GM18909 (cell line): ENCODE measurements around the gene NFKBIE.
"Not testable (repeated sequence)": the region's sequence is repeated elsewhere in the genome, so short reads cannot be mapped to it uniquely, and the experiment has no call there.

Source experiments
- ATAC-seq: cut with Tn5 transposase; IDR thresholded peaks from one replicate; pipeline ENCODE4 v1.9.1; 2021; ENCODE audit warnings: mild to moderate bottlenecking; ENCODE audit not compliant: unreplicated experiment, poor library complexity

NFKBIE gene

DNA sequence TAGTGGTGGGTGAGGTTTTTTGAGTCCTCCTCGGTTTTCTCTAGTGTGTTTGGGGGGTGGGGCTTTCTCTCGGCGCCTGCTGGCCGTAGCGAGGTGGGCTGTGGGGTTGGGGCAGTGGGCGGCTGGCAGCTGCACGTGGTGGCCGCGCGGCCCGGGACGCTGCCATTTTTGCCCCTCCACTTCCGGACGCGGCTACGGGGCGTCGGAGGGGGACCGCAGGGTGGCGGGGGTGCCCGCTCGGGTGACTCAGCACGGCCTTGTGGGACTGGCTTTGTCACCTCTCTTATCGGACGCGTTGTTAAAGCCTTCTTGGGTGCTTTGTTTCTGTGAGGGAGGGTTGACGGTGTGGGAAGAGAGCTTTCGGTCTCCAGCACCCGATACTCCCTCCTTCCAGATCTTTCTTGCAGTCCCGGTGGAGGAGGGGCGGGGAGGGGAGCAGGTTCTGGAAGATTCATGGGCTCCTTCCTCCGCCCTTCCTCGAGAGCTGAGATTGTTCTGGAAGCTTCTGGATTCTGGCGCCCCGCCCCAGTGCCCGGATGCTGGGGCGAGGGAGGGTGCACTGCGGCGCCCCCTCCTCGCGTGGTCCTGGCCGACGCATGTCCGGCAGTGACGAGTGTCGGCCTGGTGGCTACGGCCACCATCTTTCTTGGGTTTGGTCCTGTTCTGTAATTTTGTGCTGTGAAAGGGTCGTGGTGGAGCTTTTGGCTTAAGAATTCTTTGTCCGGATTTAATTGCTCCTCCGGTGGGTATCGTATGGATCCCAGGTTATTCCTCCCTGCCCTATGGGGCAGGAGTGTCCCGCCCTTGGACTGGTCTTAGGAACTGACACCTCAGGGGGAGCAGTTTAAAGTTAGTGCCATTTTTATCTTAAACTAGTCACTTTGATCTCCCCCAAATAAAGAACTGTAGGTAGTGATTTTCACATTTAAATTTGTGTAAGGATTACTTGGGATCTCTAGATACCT, 17.7 kb downstream of the NFKBIE start:
- ATAC-seq: peak; percentile 39

DNA sequence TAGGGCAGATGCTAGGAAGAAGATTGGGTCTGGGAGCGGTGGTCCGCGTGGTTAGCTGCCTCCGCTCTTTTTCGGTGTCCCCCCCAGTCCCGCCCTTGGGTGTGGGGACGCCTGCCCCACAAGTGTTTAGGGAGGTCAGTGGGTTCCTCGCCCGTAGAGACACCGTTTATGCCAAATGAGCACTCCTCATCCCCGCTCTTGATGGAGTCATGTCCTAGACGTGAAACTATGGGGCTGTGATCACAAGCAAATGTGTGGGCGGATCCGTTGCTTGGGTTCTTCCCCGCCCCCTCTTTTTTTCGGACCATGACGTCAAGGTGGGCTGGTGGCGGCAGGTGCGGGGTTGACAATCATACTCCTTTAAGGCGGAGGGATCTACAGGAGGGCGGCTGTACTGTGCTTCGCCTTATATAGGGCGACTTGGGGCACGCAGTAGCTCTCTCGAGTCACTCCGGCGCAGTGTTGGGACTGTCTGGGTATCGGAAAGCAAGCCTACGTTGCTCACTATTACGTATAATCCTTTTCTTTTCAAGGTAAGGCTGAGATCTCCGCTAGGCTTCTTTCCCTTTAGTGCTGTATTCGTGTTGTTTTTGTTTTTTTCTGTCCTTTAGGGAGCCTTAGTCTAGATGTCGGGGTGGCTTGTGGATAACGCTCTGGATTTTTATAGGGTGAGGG, 18.6 kb downstream of the NFKBIE start, which contains the start of gene HSP90AB1:
Gene HSP90AB1 (plus strand): TSS at position 439 of the 675 bp plus-strand sequence. CDS start 1,529 bp downstream, outside the sequence.
- ATAC-seq: peak; percentile 70

DNA sequence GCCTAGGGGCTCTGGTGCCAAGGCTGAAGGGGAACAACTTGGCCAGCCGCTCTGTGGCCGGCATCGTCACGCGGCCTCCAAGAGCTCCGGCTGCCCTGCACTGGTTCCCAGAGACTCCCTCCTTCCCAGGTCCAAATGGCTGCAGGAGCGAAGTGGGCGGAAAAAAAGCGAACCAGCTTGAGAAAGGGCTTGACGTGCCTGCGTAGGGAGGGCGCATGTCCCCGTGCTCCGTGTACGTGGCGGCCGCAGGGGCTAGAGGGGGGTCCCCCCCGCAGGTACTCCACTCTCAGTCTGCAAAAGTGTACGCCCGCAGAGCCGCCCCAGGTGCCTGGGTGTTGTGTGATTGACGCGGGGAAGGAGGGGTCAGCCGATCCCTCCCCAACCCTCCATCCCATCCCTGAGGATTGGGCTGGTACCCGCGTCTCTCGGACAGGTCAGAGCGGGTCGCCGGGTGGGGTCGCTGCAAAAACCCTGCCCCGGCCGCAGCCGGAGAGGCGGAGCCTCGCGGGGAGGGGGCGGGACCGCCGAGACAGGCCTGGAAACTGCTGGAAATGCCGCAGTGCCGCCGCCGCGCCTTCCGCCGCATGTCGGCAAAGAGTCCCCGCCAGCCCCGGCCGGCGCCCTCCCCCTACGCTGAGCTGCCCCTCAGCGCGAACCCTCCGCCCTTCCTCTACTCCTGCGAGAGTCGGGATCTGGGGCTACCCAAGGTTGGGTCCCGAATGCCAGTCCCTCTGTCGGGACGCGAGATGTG, 19.3 kb downstream of the NFKBIE start:
- peak; percentile 58 for ATAC-seq

DNA sequence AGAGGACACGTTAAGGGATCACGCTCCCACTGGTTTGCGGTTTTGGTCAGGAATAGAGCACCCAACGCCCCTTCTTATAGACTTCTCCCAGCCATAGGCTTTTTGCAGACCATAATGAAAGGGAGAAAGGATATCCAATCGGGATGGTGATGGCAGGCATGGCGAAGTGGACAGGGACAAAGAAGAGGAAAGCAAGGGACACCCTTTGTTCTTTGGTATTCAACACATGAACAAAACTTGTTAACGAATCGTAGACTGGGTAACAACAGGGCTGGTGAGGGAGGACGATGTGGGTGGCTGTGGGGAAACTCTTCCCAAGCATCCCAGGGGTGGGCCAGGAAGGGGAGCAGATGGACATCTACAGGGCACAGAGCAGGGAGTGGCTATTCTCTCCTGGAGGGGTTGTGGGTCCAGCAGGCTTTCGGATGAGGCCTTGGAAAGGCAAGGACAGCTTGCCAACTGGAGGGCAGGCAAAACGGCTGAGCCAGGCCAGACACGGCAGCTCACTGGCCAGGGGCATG, 19.9 kb downstream of the NFKBIE start:
- no peak for ATAC-seq

DNA sequence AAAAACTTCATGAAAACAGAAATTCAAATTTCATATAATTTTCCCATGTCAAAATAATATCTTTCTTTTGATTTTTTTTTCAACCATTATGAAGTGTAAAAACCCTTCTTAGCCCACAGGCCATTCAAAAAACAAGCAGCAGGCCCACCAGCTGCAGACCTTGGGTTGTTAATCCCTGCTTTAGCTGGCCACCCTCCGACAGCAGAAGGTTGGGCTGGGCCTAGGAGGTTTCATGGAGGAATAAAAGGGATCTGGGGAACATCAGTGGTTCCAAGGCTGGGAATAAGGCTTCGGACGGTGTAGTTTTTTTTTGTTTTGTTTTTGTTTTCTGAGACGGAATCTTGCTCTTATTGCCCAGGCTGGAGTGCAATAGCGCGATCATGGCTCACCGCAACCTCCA, 22.0 kb downstream of the NFKBIE start:
- no peak for ATAC-seq

DNA sequence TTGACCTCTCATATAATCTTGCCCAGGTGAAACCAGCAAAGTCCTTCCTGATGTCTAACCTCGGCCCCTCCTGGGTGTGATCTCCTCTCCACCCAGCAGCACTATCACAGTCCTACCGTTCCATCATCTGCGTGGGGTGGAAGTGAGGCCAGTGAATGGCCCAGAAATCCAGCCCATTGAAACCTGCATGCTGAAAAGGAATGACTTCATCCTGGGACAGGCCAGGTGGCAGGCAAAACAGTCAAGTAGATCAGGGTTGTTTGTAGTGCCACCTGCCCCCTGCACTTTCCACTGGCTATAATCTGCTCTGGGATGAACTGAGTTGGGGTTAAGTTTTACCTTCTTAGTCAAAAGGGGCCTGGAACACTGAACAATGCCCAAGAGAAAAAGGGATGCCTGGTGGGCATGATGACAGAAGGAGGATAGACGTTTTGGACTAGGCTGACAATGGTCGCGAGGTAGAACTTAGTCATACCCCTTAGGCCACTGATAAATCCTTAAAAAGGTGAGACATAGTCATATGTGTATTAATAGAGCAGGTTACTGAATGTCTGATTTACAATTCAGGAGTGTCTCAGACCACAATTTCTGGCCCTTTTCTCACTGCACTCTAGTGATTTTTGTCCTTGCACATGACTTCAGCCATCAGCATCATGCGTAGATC, 26.5 kb downstream of the NFKBIE start:
- ATAC-seq: no peak

DNA sequence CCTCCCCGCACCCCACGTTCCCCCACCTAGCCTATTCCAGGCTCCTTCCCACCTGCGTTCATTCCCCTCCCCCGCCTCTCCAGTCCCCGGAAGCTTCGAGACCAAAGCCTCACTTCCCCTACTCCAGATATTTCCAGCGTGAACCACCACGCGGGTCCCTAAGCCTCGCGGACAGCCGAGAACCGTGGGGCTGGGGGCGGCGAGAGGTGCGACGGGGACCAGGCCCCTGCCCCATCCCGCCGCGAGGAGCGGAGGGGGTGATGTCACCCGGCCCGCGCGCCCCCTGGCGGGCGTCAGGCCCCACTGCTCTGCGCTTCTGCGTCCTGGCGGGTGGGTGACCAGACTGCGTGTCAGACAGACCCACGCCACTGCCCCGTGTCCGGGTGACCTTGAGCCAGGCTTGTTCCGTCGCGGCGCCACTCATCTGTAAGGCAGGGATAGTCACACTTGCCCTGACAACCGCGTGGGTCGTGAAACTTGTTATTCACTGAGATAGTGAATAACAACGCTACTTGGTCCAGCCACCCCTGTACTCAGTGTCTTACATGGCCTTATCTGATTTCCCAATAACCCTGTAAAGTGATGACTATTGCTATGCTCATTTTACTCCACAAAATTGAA, 27.4 kb downstream of the NFKBIE start:
- peak; percentile 82 for ATAC-seq

DNA sequence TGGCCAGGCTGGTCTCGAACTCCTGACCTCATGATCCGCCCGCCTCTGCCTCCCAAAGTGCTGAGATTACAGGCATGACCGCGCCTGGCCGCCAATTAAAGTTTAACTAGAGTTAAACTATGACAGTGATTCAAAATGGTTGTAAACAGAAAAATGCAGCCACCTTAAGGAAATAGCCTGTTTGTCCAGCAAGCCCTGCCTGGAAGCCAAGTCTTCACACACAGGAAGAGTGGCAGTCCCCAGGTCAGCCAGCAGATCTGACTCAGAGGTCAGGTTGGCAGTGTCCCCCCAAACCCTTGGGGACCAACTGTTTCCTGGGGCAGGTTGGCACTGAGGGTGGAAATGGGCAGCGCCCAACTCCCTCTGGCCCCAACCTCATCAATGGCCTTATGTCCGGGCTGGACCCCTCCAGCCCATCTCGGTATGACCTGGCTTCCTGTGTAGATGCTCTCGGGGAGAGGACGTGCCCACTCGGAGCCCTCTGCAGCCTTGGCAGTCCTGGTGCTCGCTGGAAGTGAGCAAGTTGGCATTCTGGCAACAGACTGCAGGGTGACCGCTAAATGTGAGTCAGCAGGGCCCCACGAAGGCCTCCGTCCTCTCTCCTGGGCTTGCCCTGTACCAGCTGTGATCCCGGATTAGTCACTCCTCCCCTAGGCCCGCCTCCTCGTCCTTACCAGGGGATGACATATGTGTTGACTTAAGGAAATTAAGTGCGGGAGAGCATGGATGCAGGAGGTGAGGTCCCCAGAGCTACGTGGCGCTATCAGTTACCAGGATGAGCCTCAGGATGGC, 28.1 kb downstream of the NFKBIE start:
- ATAC-seq: peak; percentile 51

DNA sequence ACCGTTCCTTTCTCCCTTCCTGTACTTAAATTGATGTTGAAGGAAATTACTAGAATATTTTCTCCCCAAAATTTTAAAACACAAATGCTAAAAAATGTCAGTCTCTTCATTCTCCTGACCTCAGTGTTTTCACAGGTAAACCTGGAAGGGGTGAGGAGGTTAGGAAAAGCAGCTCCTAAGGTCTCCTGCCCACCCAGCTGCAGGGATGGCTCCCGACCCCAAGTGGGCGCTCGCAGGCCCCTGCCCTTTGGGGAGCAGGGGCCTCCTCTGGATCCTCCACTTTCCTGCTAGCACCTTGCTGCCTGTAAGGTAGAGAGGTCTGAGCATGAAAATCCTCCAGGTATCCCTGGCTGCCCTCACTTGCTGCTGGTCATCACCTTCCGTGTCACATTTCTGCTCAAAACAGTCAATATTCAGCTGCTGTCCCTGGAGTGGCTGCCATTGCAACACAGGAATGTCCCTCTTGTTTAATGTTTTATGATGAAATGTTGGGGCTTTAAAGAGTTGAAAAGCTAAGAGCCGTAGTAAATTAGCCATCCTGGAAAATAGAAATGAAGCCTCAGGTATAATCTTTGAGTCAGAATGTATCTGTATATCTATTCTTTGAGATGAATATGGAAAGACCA, 29.3 kb downstream of the NFKBIE start:
- ATAC-seq: no peak

DNA sequence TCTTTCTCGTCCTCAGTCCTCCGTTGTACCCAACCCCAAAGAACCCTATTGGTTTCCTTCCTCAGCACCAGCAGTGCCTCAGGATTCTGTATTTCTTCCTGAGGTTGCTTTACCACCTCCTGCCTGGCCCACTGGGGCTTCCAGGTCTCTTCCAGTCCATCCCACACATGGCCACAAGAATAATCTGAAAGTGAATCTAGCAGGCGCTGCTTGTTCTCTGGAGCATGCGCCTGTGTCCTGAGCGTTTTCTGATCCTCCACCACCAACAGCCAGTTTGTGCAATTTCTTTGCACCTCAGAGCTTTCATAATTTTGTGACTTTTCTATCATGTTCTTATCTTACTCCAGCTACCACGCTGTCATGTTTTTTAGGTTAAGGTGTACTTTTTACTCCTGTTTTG, 30.1 kb downstream of the NFKBIE start:
- ATAC-seq: no peak

DNA sequence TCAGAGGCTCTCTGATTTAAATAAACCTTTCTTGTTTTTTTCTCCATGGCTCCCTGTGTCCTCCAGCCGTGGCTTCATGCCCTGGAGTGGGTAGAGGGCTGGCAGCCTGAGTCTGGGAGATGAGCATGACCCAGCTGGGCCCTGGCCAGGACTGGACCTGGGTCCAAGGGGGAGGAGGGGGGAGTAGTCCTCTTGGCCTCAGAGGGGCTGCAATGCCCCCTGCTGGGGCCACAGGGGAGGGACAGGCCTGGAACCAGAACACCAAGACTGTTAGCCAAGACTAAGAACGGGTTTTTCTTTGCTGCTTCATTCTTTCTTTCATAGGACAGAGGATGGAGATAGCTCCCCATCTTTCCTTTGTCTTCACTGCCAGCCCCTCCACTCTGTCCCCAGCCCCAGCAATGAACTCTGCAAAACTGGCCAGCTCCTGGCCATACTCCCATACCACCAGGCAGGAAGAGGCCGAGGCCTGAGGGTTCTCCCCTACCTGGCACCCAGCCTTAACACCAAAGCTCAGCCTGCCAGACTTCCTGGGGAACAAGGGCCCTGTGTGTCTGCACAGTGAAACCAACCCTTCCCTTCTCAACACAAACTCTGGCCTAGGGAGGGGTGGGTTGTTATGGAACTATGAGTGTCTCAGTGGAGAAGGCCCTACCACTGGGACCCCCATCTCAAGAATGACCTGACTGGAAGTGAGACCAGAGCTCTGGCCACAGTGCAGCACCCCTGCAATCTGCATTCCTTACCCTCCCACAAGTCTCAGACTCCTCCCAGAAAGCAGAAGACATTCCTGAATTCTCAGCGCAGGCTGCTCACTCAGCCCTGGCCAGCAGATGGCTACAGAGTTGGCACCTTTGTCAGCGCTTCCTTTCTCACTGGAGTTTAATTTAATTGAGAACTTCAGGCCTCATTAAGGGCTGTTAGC, 31.0 kb downstream of the NFKBIE start:
- ATAC-seq: no peak

DNA sequence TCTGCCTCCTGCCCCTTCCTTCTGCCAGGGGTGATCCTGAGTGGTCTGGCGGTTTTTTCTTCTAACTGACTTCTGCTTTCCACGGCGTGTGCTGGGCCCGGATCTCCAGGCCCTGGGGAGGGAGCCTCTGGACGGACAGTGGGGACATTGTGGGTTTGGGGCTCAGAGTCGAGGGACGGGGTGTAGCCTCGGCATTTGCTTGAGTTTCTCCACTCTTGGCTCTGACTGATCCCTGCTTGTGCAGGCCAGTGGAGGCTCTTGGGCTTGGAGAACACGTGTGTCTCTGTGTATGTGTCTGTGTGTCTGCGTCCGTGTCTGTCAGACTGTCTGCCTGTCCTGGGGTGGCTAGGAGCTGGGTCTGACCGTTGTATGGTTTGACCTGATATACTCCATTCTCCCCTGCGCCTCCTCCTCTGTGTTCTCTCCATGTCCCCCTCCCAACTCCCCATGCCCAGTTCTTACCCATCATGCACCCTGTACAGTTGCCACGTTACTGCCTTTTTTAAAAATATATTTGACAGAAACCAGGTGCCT, 31.7 kb downstream of the NFKBIE start:
- ATAC-seq: no peak

DNA sequence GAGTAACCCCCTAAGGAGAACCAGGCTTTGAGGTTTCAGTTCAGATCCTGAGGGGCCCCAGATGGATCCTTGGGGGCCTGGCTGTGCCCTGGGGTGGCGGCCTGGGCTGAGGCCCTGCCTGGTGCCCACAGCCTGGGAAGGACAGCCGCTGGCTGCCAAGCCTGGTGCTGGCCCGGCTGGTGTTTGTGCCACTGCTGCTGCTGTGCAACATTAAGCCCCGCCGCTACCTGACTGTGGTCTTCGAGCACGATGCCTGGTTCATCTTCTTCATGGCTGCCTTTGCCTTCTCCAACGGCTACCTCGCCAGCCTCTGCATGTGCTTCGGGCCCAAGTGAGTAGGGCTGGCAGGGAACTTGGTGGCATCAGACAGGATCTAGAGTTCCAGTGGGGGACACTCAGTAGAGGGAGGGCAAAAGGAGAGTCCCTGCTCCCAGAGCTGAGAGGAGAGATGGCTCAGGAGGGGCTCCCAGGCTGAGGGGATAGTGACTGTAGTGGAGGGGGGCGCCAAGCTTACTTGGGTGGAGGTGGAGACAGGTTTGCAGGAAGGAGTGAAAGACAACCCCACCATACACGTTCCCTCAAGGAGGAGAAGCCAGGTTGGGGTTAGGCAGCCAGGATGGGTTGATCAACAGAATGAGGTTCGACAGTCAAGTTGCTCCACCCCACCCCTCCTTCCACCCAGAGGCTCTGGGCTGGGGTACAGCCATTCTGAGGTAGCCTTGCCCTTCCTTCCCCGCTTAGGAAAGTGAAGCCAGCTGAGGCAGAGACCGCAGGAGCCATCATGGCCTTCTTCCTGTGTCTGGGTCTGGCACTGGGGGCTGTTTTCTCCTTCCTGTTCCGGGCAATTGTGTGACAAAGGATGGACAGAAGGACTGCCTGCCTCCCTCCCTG, 32.4 kb downstream of the NFKBIE start:
- no peak for ATAC-seq

DNA sequence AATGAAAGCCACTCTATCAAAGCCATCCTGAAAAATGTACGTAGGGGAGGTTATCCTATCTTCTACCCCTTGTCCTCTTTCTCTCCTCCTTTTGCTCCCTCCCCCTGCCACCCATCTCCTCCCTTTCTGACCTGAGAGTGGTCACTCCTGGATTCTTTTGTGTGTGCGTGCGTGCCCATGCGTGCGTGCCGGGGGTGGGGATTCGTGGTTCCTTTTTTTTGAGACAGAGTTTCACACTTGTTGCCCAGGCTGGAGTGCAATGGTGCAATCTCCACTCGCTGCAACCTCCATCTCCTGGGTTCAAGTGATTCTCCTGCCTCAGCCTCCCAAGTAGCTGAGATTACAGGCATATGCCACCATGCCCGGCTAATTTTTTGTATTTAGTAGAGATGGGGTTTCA, 33.9 kb downstream of the NFKBIE start:
- not testable (repeated sequence) for ATAC-seq

DNA sequence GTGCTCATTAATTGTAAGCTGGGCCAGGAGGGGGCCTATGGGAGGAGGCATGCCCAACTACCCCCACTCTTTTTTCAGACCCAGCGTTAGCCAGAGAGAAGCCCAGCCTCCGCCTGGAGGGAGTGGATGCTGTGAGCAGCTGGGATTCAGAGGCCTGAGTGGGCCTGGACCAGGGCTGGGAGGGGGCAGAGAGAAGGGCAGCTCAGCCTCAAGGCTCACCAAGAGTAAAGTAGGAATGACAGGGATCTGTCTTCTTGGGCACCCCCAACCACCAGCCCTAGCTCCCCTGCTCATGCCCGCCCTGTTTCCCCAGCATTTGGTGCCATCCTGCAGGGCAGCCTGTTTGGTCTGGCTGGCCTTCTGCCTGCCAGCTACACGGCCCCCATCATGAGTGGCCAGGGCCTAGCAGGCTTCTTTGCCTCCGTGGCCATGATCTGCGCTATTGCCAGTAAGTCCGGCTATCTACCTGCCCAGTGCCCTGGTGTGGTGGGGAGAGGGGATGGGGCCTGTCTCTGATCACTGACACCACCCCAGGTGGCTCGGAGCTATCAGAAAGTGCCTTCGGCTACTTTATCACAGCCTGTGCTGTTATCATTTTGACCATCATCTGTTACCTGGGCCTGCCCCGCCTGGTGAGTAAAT, 35.2 kb downstream of the NFKBIE start:
- ATAC-seq: no peak
